ENCODE data around the gene TK1.

DNA sequence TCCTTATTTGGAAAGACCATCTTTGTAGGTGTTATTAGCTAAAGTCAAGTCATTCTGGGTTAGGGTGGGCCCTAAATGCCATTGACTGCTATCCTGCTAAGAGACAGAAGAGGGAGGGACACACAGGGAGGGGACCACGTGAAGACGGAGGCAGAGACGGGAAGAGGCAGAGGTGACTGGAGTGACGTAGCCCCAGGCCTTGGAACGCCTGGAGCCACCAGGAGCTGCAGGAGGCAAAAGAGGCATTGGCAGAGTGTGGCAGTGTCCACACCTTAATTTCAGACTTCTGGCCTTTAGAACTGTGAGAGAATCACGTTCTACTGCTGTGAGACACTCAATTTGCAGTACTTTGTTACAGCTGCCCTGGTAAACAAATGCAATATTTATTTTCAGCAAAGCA lies 13.6 kb upstream of the TK1 start:
- TF ChIP-seq HOXB13 (CRISPR knock-in tag; IDR thresholded peaks at IDR 0.05; ENCODE audit: low read depth) (no peak), ZSCAN20 (CRISPR knock-in tag; IDR thresholded peaks at IDR 0.05) (no peak)
